ENCODE results near the gene CMTM3. TPM values are rescaled to one million over a fixed set of nuclear protein-coding genes. Genes with fewer than 3 reads are reported as not detected.
"Not testable (repeated sequence)": the region's sequence is repeated elsewhere in the genome, so short reads cannot be mapped to it uniquely, and the experiment has no call there.

The CMTM3 gene
- total and polyA plus RNA-seq, 3 donors from 2014 or later: 137 to 182 (median 149) TPM

DNA sequence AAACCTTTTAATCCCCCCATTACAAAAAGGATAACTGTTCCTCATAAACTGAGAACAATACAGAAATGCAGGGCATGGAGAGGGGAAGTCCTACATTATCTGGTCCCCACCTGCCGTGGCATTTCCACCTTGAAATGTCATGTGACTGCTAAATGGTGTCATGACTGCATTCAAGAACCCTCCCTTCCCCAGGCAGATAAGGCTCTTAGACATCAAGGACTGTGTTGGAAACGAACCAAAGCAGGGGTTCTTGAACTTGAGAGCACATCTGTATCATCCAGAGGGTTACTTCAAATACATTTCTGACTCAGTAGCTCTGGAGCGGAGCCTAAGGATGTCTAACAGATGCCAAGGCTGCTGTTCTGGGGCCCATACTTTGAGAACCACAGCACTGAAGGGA, 18.4 kb downstream of the CMTM3 start:
- Histone ChIP-seq H3K4me1 (peaks cover 21% of the 10 kb centered on the region), H3K27me3 (no peaks in the 10 kb centered on the region), H3K4me3 (no peak overlapping the region), H3K36me3 (ENCODE audit: low read depth, missing control alignments) (no peaks in the 10 kb centered on the region), H3K27ac (no peak overlapping the region), H3K9me3 (no peaks in the 10 kb centered on the region)
- DNase-seq: no peak
- 78 to 84% methylated on average over 3 of the region's 3 CpGs for WGBS, 2 donors
- intact Hi-C loops (cut with DNase I; ENCODE audit: low total_unique reads): no loop called here
- TF ChIP-seq POLR2A (IDR thresholded peaks at IDR 0.05): no peak
- TF ChIP-seq, protein P1, sequence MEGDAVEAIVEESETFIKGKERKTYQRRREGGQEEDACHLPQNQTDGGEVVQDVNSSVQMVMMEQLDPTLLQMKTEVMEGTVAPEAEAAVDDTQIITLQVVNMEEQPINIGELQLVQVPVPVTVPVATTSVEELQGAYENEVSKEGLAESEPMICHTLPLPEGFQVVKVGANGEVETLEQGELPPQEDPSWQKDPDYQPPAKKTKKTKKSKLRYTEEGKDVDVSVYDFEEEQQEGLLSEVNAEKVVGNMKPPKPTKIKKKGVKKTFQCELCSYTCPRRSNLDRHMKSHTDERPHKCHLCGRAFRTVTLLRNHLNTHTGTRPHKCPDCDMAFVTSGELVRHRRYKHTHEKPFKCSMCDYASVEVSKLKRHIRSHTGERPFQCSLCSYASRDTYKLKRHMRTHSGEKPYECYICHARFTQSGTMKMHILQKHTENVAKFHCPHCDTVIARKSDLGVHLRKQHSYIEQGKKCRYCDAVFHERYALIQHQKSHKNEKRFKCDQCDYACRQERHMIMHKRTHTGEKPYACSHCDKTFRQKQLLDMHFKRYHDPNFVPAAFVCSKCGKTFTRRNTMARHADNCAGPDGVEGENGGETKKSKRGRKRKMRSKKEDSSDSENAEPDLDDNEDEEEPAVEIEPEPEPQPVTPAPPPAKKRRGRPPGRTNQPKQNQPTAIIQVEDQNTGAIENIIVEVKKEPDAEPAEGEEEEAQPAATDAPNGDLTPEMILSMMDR (IDR thresholded peaks at IDR 0.05): no peak

DNA sequence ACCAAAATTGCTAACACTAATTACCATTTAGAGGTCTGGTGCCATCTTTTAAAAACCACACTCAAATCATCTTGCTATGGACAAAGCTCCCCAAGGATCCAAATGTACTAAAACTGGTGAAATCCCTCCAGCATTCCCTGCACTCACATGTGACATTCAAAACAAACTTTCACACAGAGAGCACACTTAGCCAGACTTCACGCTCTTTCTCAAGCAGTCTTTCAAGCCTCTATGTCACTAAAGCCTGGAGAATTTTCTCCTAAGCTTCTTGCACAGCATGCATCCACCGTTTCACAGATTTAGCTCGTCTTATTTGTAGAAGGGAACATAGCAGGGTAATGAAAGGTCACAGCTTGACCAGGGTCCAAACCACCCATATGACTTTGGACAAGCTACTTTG, 19.3 kb downstream of the CMTM3 start:
- no peak for DNase-seq
- intact Hi-C loops (cut with DNase I; ENCODE audit: low total_unique reads): no loop called here
- H3K4me1 ChIP-seq: peaks cover 15% of the 10 kb centered on the region
- TF ChIP-seq POLR2A (IDR thresholded peaks at IDR 0.05): no peak
- TF ChIP-seq, protein P1 (IDR thresholded peaks at IDR 0.05): no peak
- H3K4me3 ChIP-seq: no peak overlapping the region
- WGBS, 2 donors: 82 to 89% methylated on average over 3 of the region's 3 CpGs
- H3K27me3 ChIP-seq: no peaks in the 10 kb centered on the region
- no peaks in the 10 kb centered on the region for H3K36me3 ChIP-seq (ENCODE audit: low read depth, missing control alignments)
- H3K27ac ChIP-seq: no peak overlapping the region
- H3K9me3 ChIP-seq: no peaks in the 10 kb centered on the region

DNA sequence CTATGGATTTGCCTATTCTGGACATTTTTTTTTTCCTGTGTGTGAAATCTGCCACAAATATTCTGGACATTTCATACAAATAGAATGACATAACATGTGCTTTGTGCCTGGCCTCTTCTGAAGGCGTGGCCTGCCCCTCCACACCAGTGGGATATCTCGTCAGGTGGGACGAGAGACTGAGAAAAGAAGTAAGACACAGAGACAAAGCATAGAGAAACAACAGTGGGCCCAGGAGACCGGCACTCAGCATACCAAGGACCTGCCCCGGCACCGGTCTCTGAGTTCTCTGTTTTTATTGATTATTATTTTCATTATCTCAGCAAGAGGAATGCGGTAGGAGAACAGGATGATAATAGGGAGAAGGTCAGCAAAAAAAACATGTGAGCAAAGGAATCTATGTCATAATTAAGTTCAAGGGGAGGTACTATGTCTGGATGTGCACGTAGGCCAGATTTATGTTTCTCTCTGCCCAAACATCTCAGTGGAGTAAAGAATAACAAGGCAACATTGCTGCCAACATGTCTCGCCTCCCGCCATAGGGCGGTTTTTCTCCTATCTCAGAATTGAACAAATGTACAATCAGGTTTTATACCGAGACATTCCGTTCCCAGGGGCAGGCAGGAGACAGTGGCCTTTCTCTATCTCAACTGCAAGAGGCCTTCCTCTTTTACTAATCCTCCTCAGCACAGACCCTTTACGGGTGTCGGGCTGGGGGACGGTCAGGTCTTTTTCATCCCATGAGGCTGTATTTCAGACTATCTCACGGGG, 23.3 kb downstream of the CMTM3 start:
- H3K4me1 ChIP-seq; H3K9me3 ChIP-seq; H3K4me3 ChIP-seq; H3K27me3 ChIP-seq; H3K36me3 ChIP-seq (ENCODE audit: low read depth, missing control alignments); intact Hi-C loops (cut with DNase I; ENCODE audit: low total_unique reads): not testable (repeated sequence)
- H3K27ac ChIP-seq: peak overlapping the region; percentile 53 to 64
- DNase-seq: peak; percentile 52
- WGBS, 2 donors: 50 to 64% methylated on average over 17 of the region's 17 CpGs

DNA sequence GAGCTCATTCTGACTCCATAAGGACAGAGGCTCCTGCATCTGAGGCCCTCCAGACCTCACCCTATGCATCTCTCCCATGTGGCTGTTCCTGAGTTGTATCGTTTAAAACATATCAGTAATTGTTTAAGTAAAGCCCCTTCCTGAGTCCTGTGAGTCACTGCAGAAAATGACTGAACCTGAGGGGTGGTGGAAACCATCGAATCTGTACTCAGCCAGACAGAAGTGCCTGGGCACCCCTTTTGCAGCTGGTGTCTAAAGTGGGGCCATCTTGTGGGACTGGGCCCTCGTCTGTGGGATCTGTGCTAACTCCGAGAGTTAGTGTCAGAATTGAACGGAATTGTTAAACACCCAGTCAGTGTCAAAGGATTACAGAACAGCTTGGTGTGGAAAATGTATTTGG, 25.4 kb downstream of the CMTM3 start:
- H3K4me3 ChIP-seq: no peak overlapping the region
- no peak for DNase-seq
- no peaks in the 10 kb centered on the region for H3K9me3 ChIP-seq
- no peaks in the 10 kb centered on the region for H3K36me3 ChIP-seq (ENCODE audit: low read depth, missing control alignments)
- intact Hi-C loops (cut with DNase I; ENCODE audit: low total_unique reads): no loop called here
- H3K27me3 ChIP-seq: no peaks in the 10 kb centered on the region
- TF ChIP-seq POLR2A (IDR thresholded peaks at IDR 0.05): no peak
- TF ChIP-seq, protein P1 (IDR thresholded peaks at IDR 0.05): no peak
- peaks cover 10% of the 10 kb centered on the region for H3K4me1 ChIP-seq
- peak overlapping the region in 1 of 2 donors; percentile 50 for H3K27ac ChIP-seq
- WGBS, 2 donors: 79 to 93% methylated on average over 5 of the region's 5 CpGs

DNA sequence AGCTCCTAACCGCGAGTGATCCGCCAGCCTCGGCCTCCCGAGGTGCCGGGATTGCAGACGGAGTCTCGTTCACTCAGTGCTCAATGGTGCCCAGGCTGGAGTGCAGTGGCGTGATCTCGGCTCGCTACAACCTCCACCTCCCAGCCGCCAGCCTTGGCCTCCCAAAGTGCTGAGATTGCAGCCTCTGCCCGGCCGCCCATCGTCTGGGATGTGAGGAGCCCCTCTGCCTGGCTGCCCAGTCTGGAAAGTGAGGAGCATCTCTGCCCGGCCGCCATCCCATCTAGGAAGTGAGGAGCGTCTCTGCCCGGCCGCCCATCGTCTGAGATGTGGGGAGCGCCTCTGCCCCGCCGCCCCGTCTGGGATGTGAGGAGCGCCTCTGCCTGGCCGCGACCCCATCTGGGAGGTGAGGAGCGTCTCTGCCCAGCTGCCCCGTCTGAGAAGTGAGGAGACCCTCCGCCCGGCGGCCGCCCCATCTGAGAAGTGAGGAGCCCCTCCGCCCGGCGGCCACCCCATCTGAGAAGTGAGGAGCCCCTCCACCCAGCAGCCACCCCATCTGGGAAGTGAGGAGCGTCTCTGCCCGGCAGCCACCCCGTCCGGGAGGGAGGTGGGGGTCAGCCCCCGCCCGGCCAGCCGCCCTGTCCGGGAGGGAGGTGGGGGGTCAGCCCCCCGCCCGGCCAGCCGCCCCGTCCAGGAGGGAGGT, 26.2 kb downstream of the CMTM3 start:
- not testable (repeated sequence) for H3K9me3 ChIP-seq

DNA sequence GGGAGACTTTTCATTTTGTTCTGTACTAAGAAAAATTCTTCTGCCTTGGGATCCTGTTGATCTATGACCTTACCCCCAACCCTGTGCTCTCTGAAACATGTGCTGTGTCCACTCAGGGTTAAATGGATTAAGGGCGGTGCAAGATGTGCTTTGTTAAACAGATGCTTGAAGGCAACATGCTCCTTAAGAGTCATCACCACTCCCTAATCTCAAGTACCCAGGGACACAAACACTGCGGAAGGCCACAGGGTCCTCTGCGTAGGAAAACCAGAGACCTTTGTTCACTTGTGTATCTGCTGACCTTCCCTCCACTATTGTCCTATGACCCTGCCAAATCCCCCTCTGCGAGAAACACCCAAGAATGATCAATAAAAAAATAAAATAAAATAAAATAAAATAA, 27.1 kb downstream of the CMTM3 start:
- H3K9me3 ChIP-seq; DNase-seq; H3K4me3 ChIP-seq; H3K36me3 ChIP-seq (ENCODE audit: low read depth, missing control alignments); H3K27me3 ChIP-seq; intact Hi-C loops (cut with DNase I; ENCODE audit: low total_unique reads): not testable (repeated sequence)
- WGBS, 2 donors: 66 to 82% methylated on average over 3 of the region's 4 CpGs
- peak overlapping the region in 1 of 2 donors; percentile 8 for H3K27ac ChIP-seq
- H3K4me1 ChIP-seq: peaks cover 12% of the 10 kb centered on the region

More for the DNA sequence above, 26.2 kb downstream of the CMTM3 start:
- 80 to 93% methylated on average over 1 to 16 of the region's 49 CpGs for WGBS, 2 donors
- DNase-seq; intact Hi-C loops (cut with DNase I; ENCODE audit: low total_unique reads); H3K4me3 ChIP-seq; H3K4me1 ChIP-seq; H3K27me3 ChIP-seq; H3K27ac ChIP-seq; H3K36me3 ChIP-seq (ENCODE audit: low read depth, missing control alignments): not testable (repeated sequence)

All from testis (tissue), 3 donors.